Measurements from ENCODE around the gene RNASEH2B. TPM values are rescaled to one million over a fixed set of nuclear protein-coding genes. Genes with fewer than 3 reads are reported as not detected.

RNASEH2B gene
- total RNA-seq, 4 donors from 2014 or later = 27.5 to 82.2 (median 48.8) TPM

- Histone ChIP-seq H3K36me3 (no peaks in the 10 kb centered on the region), H3K27ac (replicated peaks in 1 of 4) (no peak overlapping the region), H3K9me3 (no peaks in the 10 kb centered on the region), H3K27me3 (no peaks in the 10 kb centered on the region), H3K4me3 (no peak overlapping the region), H3K4me1 (peaks cover 0 to 13% (median 7%) of the 10 kb centered on the region in 4 donors)
- DNase-seq (ENCODE audit: extremely low spot score) = peak; percentile 70
- intact Hi-C loops (cut with DNase I) = no loop called here
- TF ChIP-seq POLR2A (IDR thresholded peaks at IDR 0.05; ENCODE audit: low read depth) (no peak), POLR2AphosphoS5 (IDR thresholded peaks at IDR 0.05) (no peak), CTCF (IDR thresholded peaks at IDR 0.05) (no peak), EP300 (IDR thresholded peaks at IDR 0.05) (no peak)
- WGBS = 87% methylated on average over 18 of the region's 18 CpGs
Observed at GRCh38 chr13:51004111-51004865, 94.7 kb downstream of the RNASEH2B start.

DNA sequence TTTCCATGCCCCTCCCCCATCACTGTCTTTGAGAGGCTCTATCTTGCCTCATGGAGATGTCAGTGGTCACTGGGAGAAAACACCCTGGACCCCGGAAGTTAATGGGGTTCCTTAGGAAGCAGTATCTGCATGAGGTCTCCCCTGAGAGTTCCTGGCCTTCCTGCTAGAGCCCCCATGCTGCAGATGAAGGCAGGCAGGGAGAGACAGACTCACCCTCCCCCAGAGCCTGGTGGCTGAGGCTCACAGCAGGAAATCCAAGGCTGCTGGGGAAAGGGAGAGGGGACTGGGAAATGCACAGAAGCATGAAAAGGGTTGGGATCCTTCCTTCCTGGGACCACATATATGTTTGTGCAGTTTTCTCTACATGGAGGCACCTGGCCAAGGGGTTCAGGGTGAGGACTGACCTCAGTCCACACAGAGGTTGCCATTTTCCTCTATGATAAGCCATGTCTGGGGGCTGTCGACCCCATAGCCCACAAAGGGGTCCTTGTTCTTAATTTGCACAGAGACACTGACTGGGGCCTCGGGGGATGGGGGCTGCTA, 95.4 kb downstream of the RNASEH2B start:
- H3K9me3 ChIP-seq = no peaks in the 10 kb centered on the region
- H3K27ac ChIP-seq (replicated peaks in 1 of 4) = no peak overlapping the region
- no peak for TF ChIP-seq POLR2AphosphoS5 (IDR thresholded peaks at IDR 0.05)
- no peak for TF ChIP-seq CTCF (IDR thresholded peaks at IDR 0.05)
- TF ChIP-seq POLR2A (IDR thresholded peaks at IDR 0.05; ENCODE audit: low read depth) = no peak
- TF ChIP-seq EP300 (IDR thresholded peaks at IDR 0.05) = no peak
- WGBS = 68% methylated on average over 3 of the region's 3 CpGs
- H3K4me1 ChIP-seq = peaks cover 0 to 12% (median 7%) of the 10 kb centered on the region in 4 donors
- peak; percentile 83 for DNase-seq (ENCODE audit: extremely low spot score)
- no peaks in the 10 kb centered on the region for H3K27me3 ChIP-seq
- H3K36me3 ChIP-seq = no peaks in the 10 kb centered on the region
- no peak overlapping the region for H3K4me3 ChIP-seq
- intact Hi-C loops (cut with DNase I) = no loop called here

- Histone ChIP-seq H3K4me3 (no peak overlapping the region), H3K36me3 (no peaks in the 10 kb centered on the region), H3K27ac (replicated peaks in 1 of 4) (peak overlapping the region in 1 of 4 donors; percentile 47), H3K4me1 (peaks cover 0 to 6% (median 5%) of the 10 kb centered on the region in 4 donors), H3K9me3 (no peaks in the 10 kb centered on the region), H3K27me3 (no peaks in the 10 kb centered on the region)
- 71% methylated on average over 4 of the region's 4 CpGs for WGBS
- TF ChIP-seq POLR2A (IDR thresholded peaks at IDR 0.05; ENCODE audit: low read depth) = no peak
- TF ChIP-seq EP300 (IDR thresholded peaks at IDR 0.05) = no peak
- no peak for TF ChIP-seq CTCF (IDR thresholded peaks at IDR 0.05)
- TF ChIP-seq POLR2AphosphoS5 (IDR thresholded peaks at IDR 0.05) = no peak
- intact Hi-C loops (cut with DNase I) = no loop called here
- DNase-seq (ENCODE audit: extremely low spot score) = peak; percentile 45
Observed at GRCh38 chr13:51005566-51005965, 96.0 kb downstream of the RNASEH2B start.

Other genes starting within 250 kb of the RNASEH2B start
- gene DLEU7, start 66.1 kb upstream of the RNASEH2B start, total RNA-seq = under 1 TPM in 2 of 4 donors, not detected in 2; 0.17 to 0.42 TPM
- not detected for gene C13orf42, start 201.5 kb downstream of the RNASEH2B start, total RNA-seq

Data from esophagus muscularis mucosa (tissue), 4 donors.